OCI-LY1 (cell line): Measurements from ENCODE around the gene SLC22A23.

Experiments used
- CTCF ChIP-seq: fragments of 200-600 bp; sonication (generic), shearing (Covaris generic); IDR thresholded peaks from 2 replicates; pipeline ENCODE4 v1.5.1; 2017; ENCODE audit warnings: mild to moderate bottlenecking, antibody characterized with exemption, low read length, moderate library complexity, mixed read lengths
- EZH2 ChIP-seq: fragments of 200-600 bp; sonication (generic), shearing (Covaris generic); IDR thresholded peaks from 2 replicates; pipeline ENCODE4 v1.8.0; 2017; ENCODE audit warnings: borderline replicate concordance, mixed run types, mild to moderate bottlenecking, antibody characterized with exemption, low read length, moderate library complexity, mixed read lengths

- TF ChIP-seq CTCF: no peak
- no peak for TF ChIP-seq EZH2
These were observed 47.0 kb downstream of the SLC22A23 start for GRCh38 chr6:3409699-3410384.
